ENCODE data around the gene SFXN1. TPM values are rescaled to one million over a fixed set of nuclear protein-coding genes. Genes with fewer than 3 reads are reported as not detected.

The SFXN1 gene
- total RNA-seq, 2 experiments from 2014 or later = 133 to 138 TPM

- Histone ChIP-seq H3K27me3 (ENCODE audit: control insufficient read depth in 1 of 2, insufficient read depth in 2 of 2, low read length in 2 of 2) (peaks cover 0 to 11% of the 10 kb centered on the region in 2 experiments), H3K36me3 (ENCODE audit: insufficient read depth, low read length) (no peaks in the 10 kb centered on the region), H3K9me3 (ENCODE audit: control insufficient read depth in 1 of 2, insufficient read depth in 1 of 2, low read length in 2 of 2) (no peaks in the 10 kb centered on the region), H3K4me1 (ENCODE audit: insufficient read depth, low read length) (no peaks in the 10 kb centered on the region), H3K27ac (ENCODE audit: low read depth in 1 of 2, low read length in 2 of 2) (no peak overlapping the region), H3K4me3 (ENCODE audit: low read length) (no peak overlapping the region)
- ChIA-PET POLR2A (no interaction called here), CTCF (interaction anchor here (0.7 kb wide), 1 partner anchor 37 kb away, joined by 4 read pairs; no protein-coding TSS in a partner anchor)
- ATAC-seq (ENCODE audit: poor library complexity) (no peak), DNase-seq (no peak)
- Mint-ChIP-seq H3K27me3 (peaks cover 15% of the 10 kb centered on the region), H3K27ac (no peak overlapping the region), H3K9me3 (no peaks in the 10 kb centered on the region), H3K36me3 (ENCODE audit: low read depth) (no peaks in the 10 kb centered on the region), H3K4me3 (no peak overlapping the region), H3K4me1 (ENCODE audit: low read depth) (peaks cover 17% of the 10 kb centered on the region)
- no peak for TF ChIP-seq CTCF (IDR thresholded peaks at IDR 0.05)
- intact Hi-C loops (cut with DNase I, micrococcal nuclease) = no loop called here
These were observed 65.8 kb downstream of the SFXN1 start for GRCh38 chr5:175544108-175544511.

GRCh38 chr5:175544586-175544985 lies 66.2 kb downstream of the SFXN1 start:
- H3K27me3 ChIP-seq (ENCODE audit: control insufficient read depth in 1 of 2, insufficient read depth in 2 of 2, low read length in 2 of 2) = peaks cover 0 to 11% of the 10 kb centered on the region in 2 experiments
- H3K4me1 Mint-ChIP-seq (ENCODE audit: low read depth) = peaks cover 17% of the 10 kb centered on the region
- ChIA-PET CTCF (no interaction called here), POLR2A (no interaction called here)
- H3K4me3 Mint-ChIP-seq = no peak overlapping the region
- peaks cover 17% of the 10 kb centered on the region for H3K27me3 Mint-ChIP-seq
- H3K27ac ChIP-seq (ENCODE audit: low read depth in 1 of 2, low read length in 2 of 2) = no peak overlapping the region
- no peak overlapping the region for H3K27ac Mint-ChIP-seq
- no peak for ATAC-seq (ENCODE audit: poor library complexity)
- no peak for DNase-seq
- intact Hi-C loops (cut with DNase I, micrococcal nuclease) = no loop called here
- no peaks in the 10 kb centered on the region for H3K36me3 ChIP-seq (ENCODE audit: insufficient read depth, low read length)
- no peaks in the 10 kb centered on the region for H3K36me3 Mint-ChIP-seq (ENCODE audit: low read depth)
- no peaks in the 10 kb centered on the region for H3K9me3 ChIP-seq (ENCODE audit: control insufficient read depth in 1 of 2, insufficient read depth in 1 of 2, low read length in 2 of 2)
- no peaks in the 10 kb centered on the region for H3K4me1 ChIP-seq (ENCODE audit: insufficient read depth, low read length)
- no peaks in the 10 kb centered on the region for H3K9me3 Mint-ChIP-seq
- H3K4me3 ChIP-seq (ENCODE audit: low read length) = no peak overlapping the region
- no peak for TF ChIP-seq CTCF (IDR thresholded peaks at IDR 0.05)

GRCh38 chr5:175547842-175548241 lies 69.5 kb downstream of the SFXN1 start:
- Histone ChIP-seq H3K27ac (ENCODE audit: low read depth in 1 of 2, low read length in 2 of 2) (no peak overlapping the region), H3K4me1 (ENCODE audit: insufficient read depth, low read length) (no peaks in the 10 kb centered on the region), H3K4me3 (ENCODE audit: low read length) (no peak overlapping the region), H3K9me3 (ENCODE audit: control insufficient read depth in 1 of 2, insufficient read depth in 1 of 2, low read length in 2 of 2) (no peaks in the 10 kb centered on the region), H3K36me3 (ENCODE audit: insufficient read depth, low read length) (no peaks in the 10 kb centered on the region), H3K27me3 (ENCODE audit: control insufficient read depth in 1 of 2, insufficient read depth in 2 of 2, low read length in 2 of 2) (peaks cover 0 to 11% of the 10 kb centered on the region in 2 experiments)
- POLR2A ChIA-PET = no interaction called here
- peaks cover 17% of the 10 kb centered on the region for H3K4me1 Mint-ChIP-seq (ENCODE audit: low read depth)
- no peak for TF ChIP-seq CTCF (IDR thresholded peaks at IDR 0.05)
- peaks cover 26% of the 10 kb centered on the region for H3K27me3 Mint-ChIP-seq
- no peak overlapping the region for H3K4me3 Mint-ChIP-seq
- ATAC-seq (ENCODE audit: poor library complexity) (no peak), DNase-seq (no peak)
- no peaks in the 10 kb centered on the region for H3K9me3 Mint-ChIP-seq
- no peaks in the 10 kb centered on the region for H3K36me3 Mint-ChIP-seq (ENCODE audit: low read depth)
- CTCF ChIA-PET = no interaction called here
- intact Hi-C loops (cut with DNase I, micrococcal nuclease) = no loop called here
- H3K27ac Mint-ChIP-seq = no peak overlapping the region

Measured in CD4-positive, alpha-beta T cell (primary cell).